Stimulated activated CD4-positive, alpha-beta T cell treated with anti-CD3 and anti-CD28 coated beads, Interleukin-15, amount 100 ng/mL, for 48 hours (primary cell): Measurements from ENCODE around the gene RXFP3.
"Not testable (repeated sequence)": the region's sequence is repeated elsewhere in the genome, so short reads cannot be mapped to it uniquely, and the experiment has no call there.

ENCODE experiments used
- DNase-seq, 2 donors: peaks; one replicate each; pipeline ENCODE4 v3.0.0-alpha.2; 2020; ENCODE audit warnings: low read depth in 2 of 2

Gene RXFP3

DNA sequence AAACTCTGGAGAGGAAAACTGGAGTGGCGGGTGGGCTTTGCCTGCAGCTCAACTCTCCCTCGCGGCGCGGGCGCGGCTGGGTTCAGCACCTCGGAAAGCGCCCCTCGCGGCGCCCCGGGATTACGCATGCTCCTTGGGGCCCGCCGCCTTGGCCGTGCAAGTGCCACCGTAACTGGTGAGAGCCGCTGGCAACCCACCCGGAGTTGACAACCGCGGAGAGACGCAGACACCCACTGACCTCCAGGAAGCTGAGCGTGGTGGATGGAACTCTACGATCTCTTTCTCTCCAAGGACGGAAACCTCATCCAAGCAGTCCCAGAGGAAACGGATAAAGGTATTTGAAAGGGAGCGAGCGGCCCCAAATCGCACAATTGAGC lies 194 bp upstream of the RXFP3 start:
- peak; percentile 13 to 25 for DNase-seq

- no peak for DNase-seq
Measured at GRCh38 chr5:33937017-33937706, 976 bp downstream of the RXFP3 start.

GRCh38 chr5:33937707-33938506 lies 1.7 kb downstream of the RXFP3 start:
- DNase-seq, result no peak

DNA sequence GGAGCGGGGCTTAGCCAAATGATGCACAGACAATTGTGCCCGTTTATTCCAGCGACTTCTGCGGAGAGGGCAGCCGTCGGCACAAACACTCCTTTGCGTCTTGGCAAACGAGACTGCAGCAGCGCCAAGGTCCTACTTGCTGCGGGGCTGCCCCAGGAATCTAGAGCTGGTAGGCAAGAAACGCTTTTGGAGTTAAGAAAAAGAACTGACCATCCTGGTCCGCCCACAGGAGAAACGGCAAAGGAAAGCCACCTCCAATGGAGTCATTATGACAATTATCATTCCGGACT lies 2.3 kb downstream of the RXFP3 start:
- DNase-seq, result no peak

GRCh38 chr5:33938881-33939280 lies 2.7 kb downstream of the RXFP3 start:
- no peak for DNase-seq

DNA sequence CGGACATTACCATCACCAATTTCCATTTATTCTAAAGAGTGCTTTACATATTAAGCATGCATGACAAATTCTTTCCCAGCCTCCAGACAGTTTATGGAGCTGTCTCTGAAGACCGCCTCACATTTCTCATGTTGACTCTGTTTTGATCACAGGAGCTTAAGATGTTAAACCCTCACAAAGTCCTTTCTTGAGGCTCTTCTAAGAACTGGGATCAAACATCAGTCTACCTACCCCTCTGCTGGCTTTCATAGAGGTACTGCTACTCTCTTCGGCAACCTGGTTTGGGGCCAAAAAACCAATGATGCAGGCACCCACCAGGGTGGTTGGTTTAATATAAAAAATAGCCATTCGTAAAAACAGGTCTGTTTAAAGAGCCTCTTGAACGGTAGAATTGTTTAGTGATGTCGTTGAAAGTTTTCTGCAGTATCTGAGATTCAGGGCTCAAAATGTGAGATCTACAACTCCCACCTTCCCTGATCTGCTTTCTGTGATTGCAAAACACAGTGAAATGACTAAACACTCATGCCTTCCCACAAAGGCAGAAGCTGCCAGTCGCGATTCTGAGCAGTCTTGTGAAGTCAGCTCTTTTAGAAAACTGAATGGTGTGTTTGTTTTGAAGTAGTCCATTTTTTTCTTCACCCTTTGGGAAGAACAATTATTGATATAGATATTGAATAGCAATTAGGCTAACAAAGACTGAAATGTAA lies 3.5 kb downstream of the RXFP3 start:
- no peak for DNase-seq

DNA sequence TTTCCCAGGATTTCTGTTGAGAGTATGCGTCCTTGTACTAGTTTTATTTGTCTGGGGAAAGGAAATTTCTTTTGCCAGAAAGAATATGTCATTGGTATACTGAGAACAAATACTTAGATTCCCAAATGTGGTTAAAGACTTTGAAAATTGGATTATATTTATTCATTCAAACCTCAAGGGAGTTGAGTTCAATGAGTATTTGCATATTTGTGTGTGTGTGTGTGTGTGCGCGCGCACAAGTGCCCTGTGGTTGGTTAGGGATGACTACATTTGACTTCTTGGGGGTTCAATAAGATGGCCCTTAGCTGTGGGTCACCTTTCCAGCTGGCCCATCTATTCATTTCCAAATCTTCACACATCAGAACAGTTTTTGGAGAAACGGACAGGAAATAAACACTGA lies 4.9 kb downstream of the RXFP3 start:
- no peak for DNase-seq

DNA sequence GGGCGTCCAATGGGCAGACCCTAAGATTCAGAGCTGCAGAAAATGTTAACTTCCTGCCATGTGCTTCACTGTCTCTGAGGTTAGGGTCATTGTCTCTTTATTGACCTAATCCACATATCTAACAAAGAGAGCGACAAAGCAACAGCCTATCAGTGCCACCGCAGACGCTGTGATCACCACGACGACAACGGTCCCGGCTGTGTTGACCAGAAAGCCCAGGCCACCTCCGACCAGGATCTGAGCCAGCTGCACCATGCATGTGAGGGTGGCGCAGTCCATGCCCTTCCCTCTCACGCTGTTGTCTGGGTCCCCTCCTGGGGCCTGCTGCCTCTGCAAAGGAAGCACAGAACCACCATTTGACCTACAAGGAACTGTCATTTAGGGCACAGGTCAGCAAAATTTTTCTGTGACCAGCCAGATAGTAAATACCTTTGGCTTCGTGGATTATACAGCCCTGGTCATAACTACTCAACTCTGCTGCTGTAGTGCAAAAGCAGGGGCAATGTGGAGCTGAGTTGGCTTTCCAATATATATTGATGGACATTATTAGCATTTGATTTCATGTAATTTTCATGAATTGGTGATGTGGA lies 8.5 kb downstream of the RXFP3 start:
- no peak for DNase-seq

DNA sequence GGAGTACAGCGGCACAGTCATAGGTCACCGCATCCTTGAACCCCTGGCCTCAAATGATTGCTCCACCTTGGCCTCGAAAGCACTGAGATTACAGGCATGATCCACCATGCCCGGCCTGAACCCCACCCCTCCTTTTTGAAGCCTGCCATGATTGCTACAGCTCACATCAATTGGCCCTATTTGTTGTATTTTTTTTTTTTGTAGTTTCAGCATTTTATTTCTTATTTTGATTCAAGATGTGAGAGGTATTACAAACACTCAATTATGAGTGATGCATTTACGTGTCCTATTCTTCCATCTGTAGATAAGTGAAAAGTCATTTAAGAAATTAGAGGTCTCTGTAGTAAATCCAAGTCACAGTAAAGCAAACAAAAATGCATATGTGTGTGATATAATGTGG lies 16.0 kb downstream of the RXFP3 start:
- not testable (repeated sequence) for DNase-seq

GRCh38 chr5:33957577-33958150 lies 21.5 kb downstream of the RXFP3 start:
- DNase-seq, result no peak

DNA sequence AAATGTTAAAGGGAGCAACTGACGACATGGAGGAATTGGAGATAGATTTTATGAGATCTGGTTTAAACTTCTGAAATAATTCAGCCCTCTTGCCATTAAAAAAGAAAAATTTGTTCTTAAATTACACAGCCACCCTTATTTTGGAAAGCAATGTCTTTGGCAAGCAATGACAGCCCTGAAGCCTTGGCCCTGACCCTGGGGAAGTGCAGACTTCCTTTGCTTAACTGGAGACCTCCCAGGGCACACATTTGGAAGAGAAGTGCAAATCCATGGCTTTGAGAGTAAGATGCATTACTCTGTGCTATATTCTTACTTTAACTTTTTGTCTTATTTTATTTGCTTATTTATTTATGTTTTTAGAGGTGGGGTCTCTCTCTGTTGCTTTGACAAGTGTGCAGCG lies 22.0 kb downstream of the RXFP3 start:
- no peak for DNase-seq

GRCh38 chr5:33964132-33964700 lies 28.0 kb downstream of the RXFP3 start:
- no peak for DNase-seq

DNA sequence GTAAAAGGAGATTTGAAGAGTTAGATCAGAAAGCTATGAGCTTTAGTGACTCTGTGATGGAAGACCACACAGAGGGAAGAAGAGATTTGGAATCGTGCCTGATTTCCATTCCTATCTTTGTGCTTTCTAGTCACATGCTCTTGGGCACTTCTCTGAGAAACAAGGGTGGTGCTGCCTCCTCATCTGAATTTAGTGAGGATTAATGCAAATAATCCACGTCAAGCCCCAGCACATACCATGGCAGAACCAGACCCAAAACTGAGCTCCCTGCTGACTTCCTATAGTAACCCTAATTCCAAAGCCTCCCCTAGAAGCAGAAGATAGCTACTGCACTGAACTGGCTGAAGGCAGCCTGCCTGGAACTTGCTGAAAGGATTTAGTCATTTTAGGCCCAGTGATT lies 30.6 kb downstream of the RXFP3 start:
- DNase-seq, result no peak

- DNase-seq, result no peak
Measured at GRCh38 chr5:33968211-33969005, 32.2 kb downstream of the RXFP3 start.

DNA sequence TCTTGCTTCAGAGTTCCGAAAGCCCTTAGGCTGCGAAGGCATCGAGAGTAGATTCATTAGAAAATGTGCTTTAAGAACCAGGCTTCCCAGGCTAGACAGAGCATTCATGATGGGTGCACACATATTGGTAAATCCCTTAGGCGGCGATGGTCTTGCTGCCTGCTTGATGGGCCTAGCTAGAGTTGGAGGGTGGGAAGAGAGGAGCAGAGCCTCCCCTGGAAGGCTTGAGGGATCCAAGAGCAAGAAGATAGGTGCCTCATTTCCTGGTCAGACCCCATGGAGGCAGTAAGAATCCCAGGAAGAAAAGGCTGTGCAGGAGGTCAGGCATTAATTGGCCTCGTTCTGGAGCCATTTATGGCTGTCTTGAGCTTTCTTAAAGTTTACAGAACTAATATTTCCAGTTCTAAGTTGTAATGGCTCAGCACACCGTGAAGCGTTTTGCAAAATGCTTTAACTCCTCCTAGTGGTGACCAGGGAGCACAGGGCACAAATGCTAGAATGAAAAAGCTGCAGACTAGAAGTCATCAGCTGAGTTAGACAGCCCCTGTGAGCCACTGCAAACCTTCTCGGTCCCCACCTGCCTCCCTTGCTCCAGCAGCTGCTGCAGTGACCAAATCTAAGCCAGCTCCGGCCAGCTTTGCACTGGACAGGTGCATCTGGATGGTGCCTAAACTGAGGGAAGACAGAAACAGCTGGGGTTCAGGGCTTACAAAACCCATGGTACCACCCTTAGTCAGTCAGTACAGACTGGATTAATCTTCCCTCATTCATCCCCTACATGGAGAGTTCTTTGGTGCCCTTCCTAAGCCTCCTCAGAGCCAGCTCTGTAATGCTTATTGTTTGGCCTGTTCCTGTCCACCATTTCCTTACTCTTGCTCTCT lies 33.6 kb downstream of the RXFP3 start:
- no peak for DNase-seq

- DNase-seq, result no peak
Measured at GRCh38 chr5:33973271-33973670, 37.1 kb downstream of the RXFP3 start.

GRCh38 chr5:33975852-33976251 lies 39.7 kb downstream of the RXFP3 start:
- no peak for DNase-seq

GRCh38 chr5:33976307-33976706 lies 40.1 kb downstream of the RXFP3 start:
- no peak for DNase-seq

GRCh38 chr5:33978306-33978705 lies 42.1 kb downstream of the RXFP3 start:
- DNase-seq, result no peak

GRCh38 chr5:33980030-33980429 lies 43.8 kb downstream of the RXFP3 start:
- DNase-seq, result no peak
